HK-2 (cell line): Measurements from ENCODE around the gene CTSV.
"Not testable (repeated sequence)": the region's sequence is repeated elsewhere in the genome, so short reads cannot be mapped to it uniquely, and the experiment has no call there.

Experiments used
- DNase-seq: peaks from one replicate; pipeline ENCODE4 v3.0.0-alpha.2; 2018; ENCODE audit not compliant: unreplicated experiment

Gene CTSV

DNA sequence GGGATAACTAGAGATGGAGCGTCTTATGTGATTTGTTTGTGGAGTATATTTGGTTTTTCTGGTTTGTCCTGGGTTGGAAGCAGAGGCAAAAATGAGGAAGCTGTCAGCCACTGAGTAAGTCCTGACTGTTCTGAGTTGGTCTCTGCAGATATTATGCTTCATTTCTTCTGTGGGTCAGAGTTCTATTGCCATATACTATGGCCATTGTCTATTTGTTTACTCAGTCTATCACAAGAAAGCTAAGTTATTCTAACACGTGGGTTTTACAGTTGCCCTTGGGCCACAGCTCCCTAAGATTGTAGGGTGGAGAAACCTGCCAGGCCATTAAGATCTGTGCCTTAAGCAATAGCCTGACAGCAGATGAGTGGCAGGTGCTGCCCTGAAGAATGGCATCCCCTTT, 3.0 kb upstream of the CTSV start:
- DNase-seq, result no peak

DNA sequence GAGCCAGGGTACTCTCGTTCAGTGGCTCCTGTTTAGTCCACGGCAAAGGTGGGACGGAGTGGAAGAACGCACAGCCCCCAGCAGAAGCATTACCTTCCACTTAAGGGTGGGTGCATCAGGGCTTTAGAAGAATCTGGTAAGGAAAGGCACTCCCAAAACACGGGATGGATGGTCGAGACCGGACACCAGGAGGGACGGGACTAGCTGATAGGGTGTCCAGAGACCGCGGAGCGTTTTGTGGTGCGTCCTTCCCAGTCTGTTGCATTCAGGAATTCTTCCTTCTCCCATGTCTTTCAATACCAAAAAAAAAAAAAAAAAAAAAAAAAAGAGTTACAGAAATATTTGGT, 545 bp upstream of the CTSV start:
- no peak for DNase-seq

DNA sequence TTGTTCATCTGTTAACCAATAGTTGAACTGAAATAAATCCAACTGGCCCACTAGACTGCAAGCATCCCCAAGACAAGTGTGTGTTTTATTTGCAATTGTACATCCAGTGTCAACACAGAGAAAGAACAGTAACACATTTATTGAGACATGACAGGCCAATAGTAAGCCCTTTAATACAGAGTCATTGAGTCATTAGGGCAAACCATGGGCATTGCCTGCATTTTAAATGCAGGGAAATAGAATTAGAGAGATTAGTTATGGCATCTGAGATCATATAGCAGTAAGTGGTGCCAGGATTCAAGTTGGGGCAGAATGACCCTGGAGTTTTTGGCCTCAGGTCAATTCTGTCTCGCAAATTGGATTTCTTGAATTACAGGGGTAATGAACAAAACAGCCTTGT, 15.4 kb downstream of the CTSV start:
- DNase-seq, result not testable (repeated sequence)

DNA sequence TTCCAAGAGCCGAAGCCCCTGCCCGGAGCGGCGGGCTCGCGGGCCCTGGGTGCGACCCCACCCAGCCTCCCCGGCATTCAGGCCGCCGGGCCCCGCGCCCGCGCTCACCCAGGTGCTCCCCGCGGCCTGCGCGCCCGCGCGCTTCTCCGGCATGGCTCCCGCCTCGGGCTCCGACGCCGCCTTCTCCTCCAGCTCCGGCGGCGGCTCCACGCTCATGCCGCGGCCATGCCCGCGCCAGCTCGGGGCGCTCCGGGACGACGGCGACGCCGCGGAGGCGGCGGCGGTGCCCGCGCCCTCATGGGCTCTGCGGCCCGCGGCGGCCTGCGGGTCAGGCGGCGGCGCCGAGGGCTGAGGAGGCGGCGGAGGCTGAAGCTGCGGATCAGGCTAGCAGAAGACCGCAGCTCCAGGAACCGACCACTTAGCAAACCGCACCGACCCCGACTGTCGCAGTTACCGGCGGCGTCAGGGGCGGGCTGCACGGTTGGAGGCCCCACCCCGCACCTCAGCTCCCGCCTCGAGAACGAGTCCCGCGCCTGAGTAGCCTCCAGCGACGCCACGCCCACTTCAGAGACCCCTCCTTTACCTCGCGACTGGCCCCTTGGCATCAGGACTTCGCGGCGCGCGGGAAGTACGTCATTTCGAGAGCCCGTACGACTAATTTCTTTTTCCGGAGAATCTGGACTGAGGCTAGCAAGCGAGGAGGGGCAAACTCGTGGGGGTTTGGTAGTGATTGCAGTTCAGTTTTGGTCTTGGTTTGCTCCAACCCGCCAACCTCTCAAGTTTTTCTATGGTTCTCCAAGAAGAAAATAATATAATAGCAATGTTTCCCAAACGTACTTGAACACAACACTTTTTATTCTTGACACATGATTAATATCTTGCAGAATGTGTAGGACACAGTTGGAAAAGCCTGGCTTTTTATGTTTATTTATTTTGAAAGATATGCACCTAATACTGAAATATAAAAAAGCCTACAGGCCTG, 25.5 kb downstream of the CTSV start:
- DNase-seq, result peak; percentile 70

DNA sequence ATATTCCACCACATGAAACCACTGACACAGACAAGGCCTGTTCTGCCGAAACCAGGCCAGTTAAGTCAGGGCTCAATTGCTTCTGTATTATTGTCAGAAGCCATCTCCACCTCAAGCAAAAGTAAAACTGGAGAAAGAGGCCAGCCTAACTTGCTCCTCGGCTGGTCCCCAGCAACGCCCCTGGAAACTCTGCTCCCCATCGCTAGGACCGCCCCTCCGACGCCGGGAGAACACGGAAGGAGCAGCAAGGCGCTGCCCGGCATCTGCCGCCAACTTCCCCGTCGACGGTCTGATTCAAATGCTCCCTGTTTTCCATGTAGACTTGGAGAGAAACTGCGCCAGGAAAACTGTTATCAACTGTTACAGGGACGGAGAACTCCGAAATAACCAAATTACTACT, 26.3 kb downstream of the CTSV start:
- not testable (repeated sequence) for DNase-seq

DNA sequence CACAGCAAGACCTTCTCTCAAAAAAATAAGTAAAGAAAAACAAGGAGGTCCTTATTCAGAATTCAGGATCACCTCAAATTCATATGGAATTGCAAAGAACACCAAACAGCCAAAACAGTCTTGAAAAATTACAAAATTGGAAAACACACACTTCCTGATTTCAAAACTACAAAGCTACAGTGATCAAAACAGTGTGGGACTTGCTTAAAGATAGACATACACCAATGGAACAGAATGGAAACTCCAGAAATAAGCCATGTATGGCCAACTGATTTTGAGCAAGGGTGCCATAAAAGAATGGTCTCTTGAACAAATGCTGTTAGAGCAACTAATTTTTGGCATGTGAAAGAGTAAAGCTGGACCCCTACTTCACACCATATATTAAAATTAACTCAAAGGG, 36.7 kb downstream of the CTSV start:
- not testable (repeated sequence) for DNase-seq

DNA sequence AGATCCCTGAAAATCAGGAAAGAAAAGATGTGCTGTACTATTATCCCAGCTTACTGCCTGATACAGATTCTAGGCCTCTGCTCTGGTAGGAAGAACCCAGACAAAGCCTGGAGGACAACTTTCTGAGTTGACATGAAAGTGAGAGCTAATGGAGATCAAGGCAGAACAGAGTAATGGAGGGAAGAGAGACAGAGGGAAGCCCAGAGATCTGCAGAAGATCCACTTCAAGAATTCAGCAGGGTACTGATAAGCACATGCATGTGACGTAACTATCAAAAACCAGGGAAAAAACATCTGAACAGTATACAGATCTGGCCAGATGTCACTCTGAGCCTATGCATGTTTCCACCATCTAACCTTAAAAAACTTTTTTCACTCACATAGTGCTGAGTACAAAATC, 37.6 kb downstream of the CTSV start:
- DNase-seq, result not testable (repeated sequence)

DNA sequence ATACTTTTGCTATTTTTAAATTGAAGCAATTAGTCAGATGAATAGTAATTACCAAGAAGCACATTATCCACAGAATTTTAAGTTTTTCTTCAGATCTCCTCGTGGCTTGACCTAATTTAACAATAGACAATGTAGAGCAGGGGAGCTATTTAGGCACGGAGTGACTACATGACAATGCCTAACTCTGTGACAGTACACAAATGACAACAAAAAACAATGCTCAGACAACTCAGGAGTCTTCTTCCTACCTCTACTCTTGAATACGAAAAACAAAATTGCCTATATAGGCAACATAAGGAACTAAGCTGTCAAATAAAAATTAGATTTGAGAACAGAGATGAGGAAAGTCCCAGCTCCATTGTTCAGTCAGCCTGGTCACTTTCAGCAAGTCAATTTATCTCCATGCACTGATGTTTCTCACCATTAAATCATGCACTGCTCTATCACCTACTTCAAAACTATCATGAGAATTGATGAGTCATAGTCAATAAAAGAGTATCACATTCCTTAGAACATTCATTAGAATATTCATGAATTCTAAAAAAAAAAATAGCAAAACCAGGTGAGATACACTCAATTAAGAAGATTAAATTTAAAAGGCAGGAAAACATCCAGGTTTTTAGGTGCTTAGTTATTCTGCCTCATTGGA, 38.7 kb downstream of the CTSV start:
- DNase-seq, result not testable (repeated sequence)

DNA sequence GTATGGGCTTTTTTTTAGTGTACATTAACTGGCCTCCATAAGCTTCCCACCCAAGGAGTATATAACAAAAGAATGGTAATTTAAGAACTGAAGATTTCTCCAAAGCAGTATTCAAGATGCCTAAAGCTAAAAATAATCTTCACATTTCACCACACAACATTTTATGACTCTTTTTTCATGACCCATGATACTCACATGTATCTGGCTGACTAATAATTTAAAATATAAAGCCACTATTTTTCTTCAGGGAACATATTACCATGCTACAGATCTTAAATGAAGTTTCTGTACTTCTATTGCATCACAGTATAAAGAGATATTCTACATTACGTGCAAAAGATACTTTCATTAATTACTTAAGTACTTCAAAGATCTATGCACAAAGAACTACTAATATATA, 39.2 kb downstream of the CTSV start:
- DNase-seq, result not testable (repeated sequence)

DNA sequence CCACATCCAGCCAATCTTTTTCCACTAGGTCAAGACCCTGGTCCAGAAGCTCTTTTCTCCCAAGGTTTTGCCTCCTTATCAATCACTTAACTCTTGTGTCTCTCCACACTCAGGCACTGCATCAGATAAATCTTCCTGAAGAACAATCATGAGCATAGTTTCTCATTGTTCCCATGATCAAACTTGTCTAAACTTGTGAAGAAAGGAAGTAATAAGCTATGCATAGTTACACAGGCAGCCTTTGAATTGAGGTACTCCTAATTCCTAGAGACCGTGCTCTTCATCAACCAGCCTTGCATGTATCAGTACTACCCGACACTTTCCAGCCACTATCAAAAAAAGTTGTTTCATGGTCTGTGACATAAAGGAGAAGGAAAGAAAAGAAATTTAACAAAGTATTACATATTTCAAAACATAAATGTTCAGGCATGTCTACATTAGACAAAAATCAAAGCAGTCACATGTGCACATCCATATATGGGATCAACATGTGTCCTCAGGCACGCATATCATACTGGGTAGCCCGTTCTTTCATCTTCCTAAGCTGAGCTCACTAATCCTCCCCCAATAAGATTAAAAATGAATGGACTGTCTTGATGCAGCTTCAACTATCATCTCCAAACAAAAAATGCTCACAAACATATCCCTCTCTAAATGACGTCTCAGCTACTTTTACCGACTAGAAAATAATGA, 41.8 kb downstream of the CTSV start:
- DNase-seq, result not testable (repeated sequence)

DNA sequence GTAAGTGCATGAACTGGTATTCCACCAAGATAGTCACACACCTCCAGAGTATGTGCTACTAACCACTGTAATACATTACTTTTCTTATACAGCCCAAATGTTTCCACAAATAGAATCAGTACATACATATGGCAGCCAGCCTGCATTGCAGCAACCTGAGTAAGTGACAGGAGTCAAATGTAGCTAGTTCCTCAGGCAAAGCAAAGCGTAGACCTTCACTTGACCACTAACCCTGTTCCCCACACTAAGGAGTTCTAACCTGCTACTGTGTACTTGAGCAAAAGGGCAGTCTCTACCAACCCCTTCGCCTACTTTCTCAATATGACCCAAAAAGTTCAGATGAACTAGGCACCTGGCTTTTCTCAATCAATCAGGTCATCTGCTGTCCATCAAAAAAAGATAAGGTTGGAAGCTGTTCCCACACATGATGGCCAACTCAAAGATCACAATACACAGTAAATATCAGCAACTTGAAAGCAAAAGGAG, 44.4 kb downstream of the CTSV start:
- DNase-seq, result not testable (repeated sequence)

DNA sequence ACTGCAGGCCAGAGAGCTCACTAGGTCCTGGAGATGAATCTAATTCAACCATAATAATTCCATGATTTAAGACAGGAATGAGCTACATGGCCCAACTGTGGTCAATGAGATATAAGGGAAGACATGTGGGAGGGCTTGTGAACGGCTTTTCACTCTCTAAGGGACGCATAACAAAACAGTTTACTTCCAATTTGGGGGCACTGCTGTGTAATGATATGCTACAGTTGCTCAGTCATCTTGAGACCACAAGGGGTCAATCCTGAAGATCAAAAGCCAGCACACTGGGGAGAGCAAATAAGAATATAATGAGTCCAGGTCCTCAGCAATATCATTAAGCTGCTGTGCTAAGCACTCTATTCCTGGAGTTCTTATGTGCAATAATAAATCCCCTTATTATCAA, 46.6 kb downstream of the CTSV start:
- not testable (repeated sequence) for DNase-seq

DNA sequence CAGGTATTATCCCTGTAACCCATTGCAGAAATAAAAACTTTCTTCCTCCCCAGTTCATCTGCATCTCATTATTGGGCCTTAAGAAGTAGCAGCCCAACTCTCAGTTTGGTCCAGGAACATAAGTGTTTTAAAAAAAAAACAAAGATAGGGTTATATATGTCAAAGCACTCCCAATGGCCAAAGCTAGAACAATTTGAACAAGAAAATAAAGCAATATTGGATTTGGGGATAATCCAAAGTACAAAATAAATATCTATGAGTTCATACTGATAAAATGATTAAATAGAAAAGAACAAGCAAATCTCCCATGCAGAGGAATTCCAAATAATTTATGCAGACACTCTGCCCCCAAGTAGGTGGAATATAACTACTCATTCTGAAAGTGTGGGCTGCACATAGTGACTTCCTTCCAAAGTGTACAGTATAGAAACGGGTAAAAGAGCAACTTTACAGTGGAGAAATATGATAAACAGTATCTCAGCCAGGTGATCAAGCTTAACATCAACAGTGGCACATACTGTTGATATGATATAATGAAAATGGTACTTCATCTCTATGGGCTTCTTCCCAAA, 49.1 kb downstream of the CTSV start:
- not testable (repeated sequence) for DNase-seq

DNA sequence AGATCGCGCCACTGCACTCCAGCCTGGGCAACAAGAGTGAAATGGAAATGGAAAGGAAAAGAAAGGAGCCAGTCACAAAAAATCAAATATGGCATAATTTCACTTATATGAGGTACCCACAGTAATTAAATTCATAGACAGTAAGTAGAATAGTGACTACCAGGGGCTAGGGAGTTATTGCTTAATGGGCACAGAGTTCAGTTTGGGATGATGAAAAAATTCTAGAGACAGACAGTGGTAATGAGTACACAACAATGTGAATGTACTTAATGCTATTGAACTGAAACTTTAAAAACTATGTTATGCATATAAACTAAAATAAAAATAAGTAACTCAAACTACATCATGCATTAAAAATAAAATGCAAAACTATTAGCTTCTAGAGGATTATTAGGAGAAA, 54.1 kb downstream of the CTSV start:
- DNase-seq, result not testable (repeated sequence)

DNA sequence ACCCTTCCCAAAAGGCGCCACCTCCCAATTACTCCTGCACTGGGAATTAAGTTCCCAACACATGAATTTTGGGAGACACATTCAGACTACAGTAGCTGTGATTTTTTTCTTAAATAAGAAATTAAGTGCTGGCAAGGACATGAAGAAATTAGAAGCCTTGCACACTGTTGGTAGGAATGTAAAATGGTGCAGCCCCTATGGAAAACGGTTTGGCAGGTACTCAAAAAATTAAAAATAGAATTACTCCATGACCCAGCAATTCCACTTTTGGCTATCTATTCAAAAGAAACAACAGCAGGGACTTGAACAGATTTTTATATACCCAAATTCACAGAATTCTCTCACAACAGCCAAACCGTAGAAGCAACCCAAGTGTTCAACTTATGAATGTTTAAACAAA, 54.8 kb downstream of the CTSV start:
- not testable (repeated sequence) for DNase-seq

DNA sequence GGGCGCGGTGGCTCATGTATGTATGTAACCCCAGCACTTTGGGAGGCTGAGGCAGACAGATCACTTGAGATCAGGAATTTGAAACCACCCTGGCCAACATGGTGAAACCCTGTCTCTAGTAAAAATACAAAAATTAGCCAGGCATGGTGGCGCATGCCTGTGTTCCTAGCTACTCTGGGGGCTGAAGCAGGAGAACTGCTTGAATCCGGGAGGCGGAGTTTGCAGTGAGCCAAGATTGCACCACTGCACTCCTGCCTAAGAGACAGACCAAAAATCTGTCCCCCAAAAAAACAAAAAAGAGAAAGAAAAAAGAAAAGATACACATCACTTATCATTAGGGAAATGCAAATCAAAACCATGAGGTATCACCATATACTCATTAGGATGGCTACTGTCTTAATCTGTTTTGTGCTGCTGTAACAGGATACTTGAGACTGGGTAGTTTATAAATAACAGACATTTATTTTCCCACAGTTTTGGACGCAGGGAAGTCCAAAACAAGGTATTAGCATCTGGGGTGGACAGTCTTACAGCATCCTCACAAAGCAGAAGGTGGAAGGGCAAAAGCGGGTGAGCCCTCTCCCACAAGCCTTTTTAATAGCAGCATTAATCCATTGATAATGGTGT, 55.3 kb downstream of the CTSV start:
- DNase-seq, result not testable (repeated sequence)
